ENCODE measurements around the gene HARS2. TPM values are rescaled to one million over a fixed set of nuclear protein-coding genes. Genes with fewer than 3 reads are reported as not detected.
"Not testable (repeated sequence)": the region's sequence is repeated elsewhere in the genome, so short reads cannot be mapped to it uniquely, and the experiment has no call there.

HARS2 gene
- polyA plus RNA-seq, 2 of the 4 experiments (the other 2 are of a cell fraction), result 44.9 to 55.1 TPM

DNA sequence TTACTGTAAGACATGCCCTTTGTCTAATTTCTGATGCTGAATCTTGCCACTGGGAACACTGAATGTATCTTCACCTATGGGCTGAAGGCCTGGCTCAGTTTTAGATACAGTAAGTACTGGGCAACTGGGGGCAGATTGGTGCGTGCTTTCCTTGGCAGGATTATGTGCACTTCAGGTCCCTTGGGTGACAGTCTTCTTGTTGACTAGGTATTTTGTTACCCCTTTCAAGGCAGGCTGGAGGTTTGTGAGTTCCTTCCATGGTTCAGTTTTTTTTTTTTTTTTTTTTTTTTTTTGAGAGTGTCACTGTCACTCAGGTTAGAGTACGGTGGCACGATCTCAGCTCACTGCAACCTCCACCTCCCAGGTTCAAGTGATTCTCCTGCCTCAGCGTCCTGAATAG lies 16.6 kb downstream of the HARS2 start:
- Histone ChIP-seq H3K27ac (no peak overlapping the region), H3K9me3 (no peaks in the 10 kb centered on the region), H3K4me2 (no peak overlapping the region), H3K4me3 (no peak overlapping the region), H3K4me1 (peaks cover 9% of the 10 kb centered on the region; the same call in 2 of the 3 replicates)
- DNase-seq (ENCODE audit: low read depth in 1 of 2, low spot score in 1 of 2) (no peak), ATAC-seq (no peak), FAIRE-seq (no peak)
- CTCF ChIA-PET, result interaction anchor here (1.0 to 1.1 kb wide), 2 partner anchors 11 to 60 kb away, joined by 3 read pairs; partner anchors contain the start of genes IK and NDUFA2
- WGBS (ENCODE audit: missing lambda C conversion rate), result 97% methylated on average over 4 of the region's 4 CpGs
- POLR2A ChIA-PET, result interaction anchor here (3.9 kb wide), 1 partner anchor 6 kb away, joined by 72 read pairs; the partner anchor contains the start of gene ZMAT2
- TF ChIP-seq ZSCAN20 (CRISPR knock-in tag; IDR thresholded peaks at IDR 0.05), result no peak
- TF ChIP-seq RNF2 (IDR thresholded peaks at IDR 0.05; ENCODE audit: borderline replicate concordance, low read depth), result no peak
- TF ChIP-seq EHMT2 (IDR thresholded peaks at IDR 0.05; ENCODE audit: low read depth), result no peak
- no peak for TF ChIP-seq MAZ (IDR thresholded peaks at IDR 0.05; ENCODE audit: borderline replicate concordance, low read depth, low read length)
- no peak for TF ChIP-seq HOXB5 (CRISPR knock-in tag; IDR thresholded peaks at IDR 0.05)
- TF ChIP-seq HEYL (CRISPR knock-in tag; IDR thresholded peaks at IDR 0.05), result no peak
- TF ChIP-seq JUN (IDR thresholded peaks at IDR 0.05), result no peak
- TF ChIP-seq, protein P1, sequence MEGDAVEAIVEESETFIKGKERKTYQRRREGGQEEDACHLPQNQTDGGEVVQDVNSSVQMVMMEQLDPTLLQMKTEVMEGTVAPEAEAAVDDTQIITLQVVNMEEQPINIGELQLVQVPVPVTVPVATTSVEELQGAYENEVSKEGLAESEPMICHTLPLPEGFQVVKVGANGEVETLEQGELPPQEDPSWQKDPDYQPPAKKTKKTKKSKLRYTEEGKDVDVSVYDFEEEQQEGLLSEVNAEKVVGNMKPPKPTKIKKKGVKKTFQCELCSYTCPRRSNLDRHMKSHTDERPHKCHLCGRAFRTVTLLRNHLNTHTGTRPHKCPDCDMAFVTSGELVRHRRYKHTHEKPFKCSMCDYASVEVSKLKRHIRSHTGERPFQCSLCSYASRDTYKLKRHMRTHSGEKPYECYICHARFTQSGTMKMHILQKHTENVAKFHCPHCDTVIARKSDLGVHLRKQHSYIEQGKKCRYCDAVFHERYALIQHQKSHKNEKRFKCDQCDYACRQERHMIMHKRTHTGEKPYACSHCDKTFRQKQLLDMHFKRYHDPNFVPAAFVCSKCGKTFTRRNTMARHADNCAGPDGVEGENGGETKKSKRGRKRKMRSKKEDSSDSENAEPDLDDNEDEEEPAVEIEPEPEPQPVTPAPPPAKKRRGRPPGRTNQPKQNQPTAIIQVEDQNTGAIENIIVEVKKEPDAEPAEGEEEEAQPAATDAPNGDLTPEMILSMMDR (IDR thresholded peaks at IDR 0.05), result no peak
- no peak for TF ChIP-seq KDM1A (IDR thresholded peaks at IDR 0.05; ENCODE audit: low read depth)
- TF ChIP-seq PHF8 (IDR thresholded peaks at IDR 0.05; ENCODE audit: borderline replicate concordance, low read depth), result no peak
- TF ChIP-seq RCOR1 (IDR thresholded peaks at IDR 0.05; ENCODE audit: low read depth, low read length), result no peak
- TF ChIP-seq FOSL2 (IDR thresholded peaks at IDR 0.05), result no peak
- no peak for TF ChIP-seq FOSL2 (CRISPR knock-in tag; IDR thresholded peaks at IDR 0.05)
- no peak for TF ChIP-seq NPAS2 (CRISPR knock-in tag; IDR thresholded peaks at IDR 0.05; ENCODE audit: borderline replicate concordance)
- no peak for TF ChIP-seq KDM5A (IDR thresholded peaks at IDR 0.05)
- no peak for TF ChIP-seq E2F6 (IDR thresholded peaks at IDR 0.05; ENCODE audit: borderline replicate concordance, low read depth)
- no peak for TF ChIP-seq REST (IDR thresholded peaks at IDR 0.05)
- TF ChIP-seq, protein P2, sequence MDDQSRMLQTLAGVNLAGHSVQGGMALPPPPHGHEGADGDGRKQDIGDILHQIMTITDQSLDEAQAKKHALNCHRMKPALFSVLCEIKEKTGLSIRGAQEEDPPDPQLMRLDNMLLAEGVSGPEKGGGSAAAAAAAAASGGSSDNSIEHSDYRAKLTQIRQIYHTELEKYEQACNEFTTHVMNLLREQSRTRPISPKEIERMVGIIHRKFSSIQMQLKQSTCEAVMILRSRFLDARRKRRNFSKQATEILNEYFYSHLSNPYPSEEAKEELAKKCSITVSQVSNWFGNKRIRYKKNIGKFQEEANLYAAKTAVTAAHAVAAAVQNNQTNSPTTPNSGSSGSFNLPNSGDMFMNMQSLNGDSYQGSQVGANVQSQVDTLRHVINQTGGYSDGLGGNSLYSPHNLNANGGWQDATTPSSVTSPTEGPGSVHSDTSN (IDR thresholded peaks at IDR 0.05), result no peak

DNA sequence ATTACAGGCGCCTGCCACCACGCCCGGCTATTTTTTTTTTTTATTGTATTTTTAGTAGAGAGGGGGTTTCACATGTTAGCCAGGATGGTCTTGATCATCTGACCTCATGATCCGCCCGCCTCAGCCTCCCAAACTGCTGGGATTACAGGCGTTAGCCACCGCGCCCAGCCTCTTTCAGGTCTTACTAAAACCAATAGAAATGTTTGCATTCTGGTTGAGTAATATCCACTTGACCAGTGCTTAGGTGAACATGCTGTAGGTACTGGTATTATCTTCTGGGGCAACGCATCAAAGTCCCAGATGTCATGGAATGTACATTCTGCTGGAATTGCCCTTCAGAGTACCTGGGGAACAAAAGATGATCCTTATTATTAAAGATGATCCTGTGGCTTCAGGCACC lies 17.5 kb downstream of the HARS2 start:
- not testable (repeated sequence) for FAIRE-seq; H3K9me3 ChIP-seq; ATAC-seq; H3K4me1 ChIP-seq; H3K4me3 ChIP-seq; H3K27ac ChIP-seq; H3K4me2 ChIP-seq; DNase-seq (ENCODE audit: low read depth in 1 of 2, low spot score in 1 of 2)
- ChIA-PET CTCF (interaction anchor here (0.8 to 1.1 kb wide), 4 partner anchors 11 to 357 kb away, joined by 3 to 4 read pairs (median 3); partner anchors contain the start of genes IK and NDUFA2), POLR2A (interaction anchor here (3.9 kb wide), 1 partner anchor 7 kb away, joined by 72 read pairs; the partner anchor contains the start of gene ZMAT2)
- WGBS (ENCODE audit: missing lambda C conversion rate), result 88% methylated on average over 9 of the region's 9 CpGs

Data from A549 (cell line).